RWPE2 (cell line): ENCODE measurements around the gene RNF112.

ENCODE experiments used
- ATAC-seq: fragments of 200-7000 bp; cut with Tn5 transposase; 3 replicates; pipeline ENCODE4 v1.9.1; 2021; ENCODE audit warnings: low read depth
- DNase-seq: peaks from one replicate; pipeline ENCODE4 v3.0.0-alpha.2; 2020; ENCODE audit warnings: low spot score
- H3K27ac ChIP-seq: fragments of 450-650 bp; 2 replicates; pipeline ENCODE4 v1.5.1; 2017; ENCODE audit warnings: mild to moderate bottlenecking; ENCODE audit not compliant: poor library complexity, severe bottlenecking
- H3K27me3 ChIP-seq: fragments of 250-450 bp; sonication (Bioruptor Pico); 2 replicates; pipeline ENCODE4 v1.5.1; 2021; ENCODE audit warnings: mild to moderate bottlenecking, moderate library complexity; ENCODE audit not compliant: insufficient read depth, poor library complexity, severe bottlenecking
- H3K36me3 ChIP-seq: fragments of 250-450 bp; sonication (Bioruptor Pico); 2 replicates; pipeline ENCODE4 v1.5.1; 2020; ENCODE audit warnings: low read depth, mild to moderate bottlenecking, moderate library complexity
- H3K4me1 ChIP-seq: fragments of 250-450 bp; sonication (Bioruptor Pico); 2 replicates; pipeline ENCODE4 v1.5.1; 2021; ENCODE audit warnings: mild to moderate bottlenecking, moderate library complexity; ENCODE audit not compliant: insufficient read depth, poor library complexity, severe bottlenecking
- H3K4me3 ChIP-seq: fragments of 250-450 bp; sonication (Bioruptor Pico); 2 replicates; pipeline ENCODE4 v1.5.1; 2021; ENCODE audit warnings: mild to moderate bottlenecking, moderate library complexity; ENCODE audit not compliant: severe bottlenecking
- H3K9me3 ChIP-seq: fragments of 250-450 bp; sonication (Bioruptor Pico); 2 replicates; pipeline ENCODE4 v1.5.1; 2021; ENCODE audit warnings: mild to moderate bottlenecking, moderate library complexity; ENCODE audit not compliant: severe bottlenecking
- TF ChIP-seq, protein P1 (sequence below): fragments of 450-650 bp; IDR thresholded peaks from one replicate; pipeline ENCODE4 v1.5.1; 2017; ENCODE audit warnings: mild to moderate bottlenecking, moderate library complexity; ENCODE audit not compliant: poor library complexity, severe bottlenecking

The RNF112 gene

DNA sequence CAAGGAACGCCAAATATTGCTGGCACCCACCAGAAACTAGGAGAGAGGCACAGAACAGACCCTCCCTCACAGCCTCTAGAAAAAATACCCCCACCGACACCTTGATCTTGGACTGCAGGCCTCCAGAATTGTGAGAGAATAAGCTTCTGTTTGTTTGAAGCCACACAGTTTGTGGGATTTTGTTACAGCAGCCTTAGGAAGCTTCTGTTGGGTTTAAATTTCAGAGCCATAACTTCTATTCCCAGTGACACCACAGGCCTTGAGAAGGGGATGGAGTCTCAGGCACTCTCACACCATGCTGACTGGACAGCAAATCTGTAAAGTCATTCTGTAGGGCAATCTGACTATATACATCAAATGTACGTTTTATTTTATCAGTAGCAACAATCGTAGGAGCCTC lies 38.6 kb downstream of the RNF112 start:
- peaks cover 13% of the 10 kb centered on the region for H3K4me1 ChIP-seq
- H3K9me3 ChIP-seq = no peaks in the 10 kb centered on the region
- ATAC-seq = no peak
- no peak overlapping the region for H3K27ac ChIP-seq
- no peaks in the 10 kb centered on the region for H3K27me3 ChIP-seq
- no peak for DNase-seq
- TF ChIP-seq, protein P1, sequence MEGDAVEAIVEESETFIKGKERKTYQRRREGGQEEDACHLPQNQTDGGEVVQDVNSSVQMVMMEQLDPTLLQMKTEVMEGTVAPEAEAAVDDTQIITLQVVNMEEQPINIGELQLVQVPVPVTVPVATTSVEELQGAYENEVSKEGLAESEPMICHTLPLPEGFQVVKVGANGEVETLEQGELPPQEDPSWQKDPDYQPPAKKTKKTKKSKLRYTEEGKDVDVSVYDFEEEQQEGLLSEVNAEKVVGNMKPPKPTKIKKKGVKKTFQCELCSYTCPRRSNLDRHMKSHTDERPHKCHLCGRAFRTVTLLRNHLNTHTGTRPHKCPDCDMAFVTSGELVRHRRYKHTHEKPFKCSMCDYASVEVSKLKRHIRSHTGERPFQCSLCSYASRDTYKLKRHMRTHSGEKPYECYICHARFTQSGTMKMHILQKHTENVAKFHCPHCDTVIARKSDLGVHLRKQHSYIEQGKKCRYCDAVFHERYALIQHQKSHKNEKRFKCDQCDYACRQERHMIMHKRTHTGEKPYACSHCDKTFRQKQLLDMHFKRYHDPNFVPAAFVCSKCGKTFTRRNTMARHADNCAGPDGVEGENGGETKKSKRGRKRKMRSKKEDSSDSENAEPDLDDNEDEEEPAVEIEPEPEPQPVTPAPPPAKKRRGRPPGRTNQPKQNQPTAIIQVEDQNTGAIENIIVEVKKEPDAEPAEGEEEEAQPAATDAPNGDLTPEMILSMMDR = no peak
- no peak overlapping the region for H3K4me3 ChIP-seq
- no peaks in the 10 kb centered on the region for H3K36me3 ChIP-seq

DNA sequence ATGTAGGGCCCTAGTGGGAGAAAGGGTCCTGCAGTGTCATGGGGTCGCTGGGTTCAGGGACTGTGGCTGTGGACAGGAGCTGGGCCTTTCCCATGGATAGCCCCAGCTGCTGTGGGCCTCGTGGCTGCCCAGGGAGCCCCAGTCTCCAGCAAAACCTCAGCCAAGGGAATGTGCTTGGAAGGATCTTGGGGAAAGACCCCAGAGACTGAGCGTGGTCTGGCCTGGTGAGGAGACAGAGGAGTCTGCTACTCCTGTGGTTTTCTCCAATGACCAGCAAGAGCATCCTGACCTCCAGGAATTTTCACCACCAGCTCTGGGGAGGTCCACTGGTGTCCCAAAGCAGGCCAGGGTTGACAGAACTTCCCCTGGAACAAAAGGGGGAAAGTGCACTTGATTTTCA lies 42.3 kb downstream of the RNF112 start:
- H3K4me3 ChIP-seq = no peak overlapping the region
- DNase-seq (no peak), ATAC-seq (no peak)
- TF ChIP-seq, protein P1 = no peak
- H3K36me3 ChIP-seq = no peaks in the 10 kb centered on the region
- no peaks in the 10 kb centered on the region for H3K9me3 ChIP-seq
- H3K27ac ChIP-seq = no peak overlapping the region
- no peaks in the 10 kb centered on the region for H3K27me3 ChIP-seq
- H3K4me1 ChIP-seq = peaks cover 8% of the 10 kb centered on the region

DNA sequence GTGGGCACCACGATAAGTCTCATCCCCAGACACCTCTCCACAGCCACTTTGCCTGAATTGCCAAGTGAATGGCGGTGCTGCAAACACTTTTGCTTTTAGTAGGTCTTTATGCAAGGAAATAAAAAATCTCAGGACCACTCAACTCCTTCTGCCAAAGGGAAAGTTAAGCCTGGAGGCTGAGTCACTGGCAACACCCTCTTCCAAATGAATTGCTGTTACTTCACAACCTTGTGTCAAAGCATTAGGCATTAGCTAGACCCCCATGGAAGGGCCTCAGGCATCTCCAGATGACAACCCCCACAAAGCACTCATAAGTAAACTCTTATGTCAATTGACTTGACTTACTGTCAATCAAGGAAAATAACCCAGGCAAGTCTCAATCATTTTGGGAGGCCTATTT lies 43.0 kb downstream of the RNF112 start:
- Histone ChIP-seq H3K4me1 (peaks cover 2% of the 10 kb centered on the region), H3K27me3 (no peaks in the 10 kb centered on the region), H3K4me3 (no peak overlapping the region), H3K27ac (no peak overlapping the region), H3K9me3 (no peaks in the 10 kb centered on the region), H3K36me3 (no peaks in the 10 kb centered on the region)
- TF ChIP-seq, protein P1 = no peak
- ATAC-seq (no peak), DNase-seq (no peak)

DNA sequence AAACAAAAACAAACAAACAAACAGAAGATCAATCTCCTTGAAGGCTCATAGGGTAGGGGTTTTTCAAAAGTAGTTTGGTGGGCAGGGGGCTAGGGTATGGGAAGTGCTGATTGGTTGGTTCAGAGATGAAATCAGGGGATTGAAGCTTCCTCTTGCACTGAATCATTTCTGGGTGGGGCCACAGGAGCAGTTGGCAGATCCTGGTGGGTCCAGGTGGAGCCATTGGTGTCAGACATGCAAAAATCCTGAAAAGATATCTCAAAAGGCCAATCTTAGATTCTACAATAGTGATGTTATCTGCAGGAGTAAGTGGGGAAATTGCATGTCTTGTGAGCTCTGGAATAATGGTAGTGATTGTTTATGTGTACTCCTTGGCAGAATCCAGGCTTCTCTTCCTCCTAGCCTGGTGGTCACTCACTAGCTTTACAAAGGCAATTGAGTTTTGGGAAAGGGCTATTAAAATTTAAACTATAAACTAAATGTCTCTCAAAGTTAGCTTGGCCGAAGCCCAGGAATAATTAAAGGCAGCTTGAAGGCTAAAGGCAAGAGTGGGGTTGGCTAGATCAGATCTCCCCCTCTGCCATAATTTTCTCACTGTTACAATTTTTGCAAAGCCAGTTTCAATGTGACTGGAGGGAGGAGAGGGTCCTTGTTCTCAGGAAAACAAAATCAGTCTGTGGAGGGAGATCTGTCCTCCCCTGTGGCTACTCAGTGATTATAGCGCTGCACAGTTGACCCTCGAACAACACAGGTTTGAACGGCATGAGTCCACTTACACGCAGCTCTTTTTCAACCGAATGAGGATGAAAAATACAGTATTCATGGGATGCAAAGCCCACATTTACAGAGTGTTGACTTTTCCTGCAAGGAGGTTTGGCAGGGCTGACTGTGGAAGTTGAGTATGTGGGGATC lies 45.2 kb downstream of the RNF112 start:
- no peak for ATAC-seq
- Histone ChIP-seq H3K4me3 (no peak overlapping the region), H3K4me1 (no peaks in the 10 kb centered on the region), H3K9me3 (no peaks in the 10 kb centered on the region), H3K36me3 (no peaks in the 10 kb centered on the region), H3K27ac (no peak overlapping the region), H3K27me3 (no peaks in the 10 kb centered on the region)
- TF ChIP-seq, protein P1 = no peak
- DNase-seq = no peak

DNA sequence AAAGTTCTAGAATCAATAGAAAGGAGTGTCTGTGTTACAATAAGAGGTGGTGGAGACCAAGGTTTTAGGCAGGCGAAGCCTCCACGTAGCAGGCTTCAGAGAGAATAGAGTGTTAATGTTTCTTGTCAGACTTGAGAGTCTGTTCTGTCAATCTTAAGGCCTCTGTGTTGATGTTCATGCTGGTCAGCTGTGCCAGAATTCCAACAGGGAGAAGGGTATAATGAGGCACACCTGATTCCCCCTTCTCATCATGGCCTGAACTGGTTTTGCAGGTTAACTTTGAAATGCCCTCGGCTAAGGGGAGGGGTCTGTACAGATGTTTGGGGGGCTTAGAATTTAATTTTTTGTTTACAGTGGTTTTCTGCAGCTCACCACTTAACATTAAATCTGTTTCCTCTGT lies 46.0 kb downstream of the RNF112 start:
- H3K27me3 ChIP-seq = no peaks in the 10 kb centered on the region

More for the DNA sequence above, 46.0 kb downstream of the RNF112 start:
- TF ChIP-seq, protein P1 = no peak
- ATAC-seq (no peak), DNase-seq (no peak)
- H3K9me3 ChIP-seq = no peaks in the 10 kb centered on the region
- H3K4me3 ChIP-seq = no peak overlapping the region
- no peaks in the 10 kb centered on the region for H3K36me3 ChIP-seq
- H3K27ac ChIP-seq = no peak overlapping the region
- H3K4me1 ChIP-seq = no peaks in the 10 kb centered on the region
